Stomach (tissue), 19 donors: ENCODE measurements around the gene IL1B. TPM values are rescaled to one million over a fixed set of nuclear protein-coding genes. Genes with fewer than 3 reads are reported as not detected.
A peak's percentile ranks its signal among the peaks of the same experiment; 100 is the strongest.

ENCODE experiments used
- DNase-seq, 2 donors: peaks; one replicate each; pipeline versions ENCODE4 v3.0.0 to v3.0.0-alpha.2; 2013 to 2019
- H3K27ac ChIP-seq, 5 donors: fragments of 200-600 bp in 4 of 5; sonication (generic) in 4 of 5; one replicate each; pipeline ENCODE4 v1.5.1; 2013 to 2019; ENCODE audit warnings: mild to moderate bottlenecking in 1 of 5, moderate library complexity in 1 of 5
- H3K27me3 ChIP-seq, 3 donors: fragments of 200-600 bp; sonication (generic); one replicate each; pipeline ENCODE4 v1.5.1; 2017 to 2019; ENCODE audit warnings: mixed run types in 1 of 3
- H3K36me3 ChIP-seq, 4 donors: fragments of 200-600 bp; sonication (generic); 1 replicate in 3 of 4; 2 replicates in 1 of 4; pipeline ENCODE4 v1.5.1; 2016 to 2019
- H3K4me1 ChIP-seq, 4 donors: fragments of 200-600 bp; sonication (generic); one replicate each; pipeline ENCODE4 v1.5.1; 2016 to 2019
- H3K4me3 ChIP-seq, 4 donors: fragments of 200-600 bp; sonication (generic) in 3 of 4; one replicate each; pipeline ENCODE4 v1.5.1; 2016 to 2019; ENCODE audit warnings: mild to moderate bottlenecking in 1 of 4
- H3K9me3 ChIP-seq, 4 donors: fragments of 200-600 bp; sonication (generic); one replicate each; pipeline ENCODE4 v1.5.1; 2016 to 2019
- EP300 ChIP-seq: sonication (generic); formaldehyde crosslinking; IDR thresholded peaks from one replicate; pipeline ENCODE4 v1.6.1; 2017; ENCODE audit warnings: antibody characterized with exemption
- POLR2A ChIP-seq, 4 donors: fragments of 450-650 bp; IDR thresholded peaks; one replicate each; pipeline ENCODE4 v1.6.1; 2016; ENCODE audit warnings: antibody characterized with exemption in 4 of 4, control low read depth in 2 of 4, mild to moderate bottlenecking in 1 of 4, moderate library complexity in 1 of 4
- POLR2AphosphoS5 ChIP-seq, 3 donors: sonication (generic); formaldehyde crosslinking; IDR thresholded peaks; one replicate each; pipeline ENCODE4 v1.6.1; 2016; ENCODE audit warnings: antibody characterized with exemption in 3 of 3
- WGBS, 5 donors: extraction: QIAGEN DNeasy Blood & Tissue Kit in 3 of 5; methylation state at CpG; one replicate each; pipeline versions ENCODE4 v1.1.5 to v1.1.7; 2013 to 2018; 5-methylcytosine and 5-hydroxymethylcytosine counted together
- intact Hi-C: fragments of 100-400 bp; cut with DNase I; formaldehyde crosslinking; loops from one replicate; pipeline ENCODE4 v1.15.1; 2023; ENCODE audit warnings: low total_unique reads
- long read RNA-seq, 10 donors: transcript quantifications; one replicate each; lab custom pipeline, GENCODE V29; 2026
- polyA plus RNA-seq, 3 donors: library from polyadenylated mRNA; stranded (reverse); fragments of 200-250 nt; gene quantifications; one replicate each; pipeline ENCODE4 v1.2.3, GENCODE V29; 2013
- total RNA-seq, 5 donors: library from RNA; depleted of rRNA; stranded (reverse); fragments of >200 nt; gene quantifications; one replicate each; pipeline versions ENCODE4 v1.1.0 to v1.2.3, GENCODE V29; 2014 to 2016
- TF ChIP-seq, protein P1 (sequence below), 7 experiments: fragments of 450-650 bp in 4 of 7; fragments of 200-600 bp in 3 of 7; sonication (generic) in 3 of 7; IDR thresholded peaks; one replicate each; pipeline ENCODE4 v1.5.1; 2016 to 2019; ENCODE audit warnings: antibody characterized with exemption in 7 of 7, control low read depth in 2 of 7, mild to moderate bottlenecking in 1 of 7
- donor health status: healthy with polysubstance abuse.
- donor health status: Bipolar disorder and iron deficiency.
- donor health status: healthy.

The IL1B gene
- total RNA-seq (10 to 100 TPM in 2 of 5 donors, 1 to 10 TPM in 3; 1.2 to 25.4 (median 7.6) TPM), polyA plus RNA-seq (10 to 100 TPM in 2 of 3 donors, 1 to 10 TPM in 1; 4.6 to 64.9 (median 38.2) TPM)
- long read RNA-seq, donor 1 = 0 reads
- long read RNA-seq, donor 2, partial matches to known transcripts = 0 of 1 reads
- long read RNA-seq, donor 2, other reads (novel, unspliced or antisense) = 0 of 1 reads
- long read RNA-seq, donor 3 = 0 reads
- long read RNA-seq, donor 4 = 0 reads
- long read RNA-seq, donor 5 = 0 reads
- long read RNA-seq, donor 6 = 0 reads
- long read RNA-seq, donor 7 = 0 reads
- long read RNA-seq, donor 8 = 0 reads
- long read RNA-seq, donor 9 = 0 reads
- long read RNA-seq, donor 10, partial matches to known transcripts = 0 of 1 reads
- long read RNA-seq, donor 10, other reads (novel, unspliced or antisense) = 0 of 1 reads

DNA sequence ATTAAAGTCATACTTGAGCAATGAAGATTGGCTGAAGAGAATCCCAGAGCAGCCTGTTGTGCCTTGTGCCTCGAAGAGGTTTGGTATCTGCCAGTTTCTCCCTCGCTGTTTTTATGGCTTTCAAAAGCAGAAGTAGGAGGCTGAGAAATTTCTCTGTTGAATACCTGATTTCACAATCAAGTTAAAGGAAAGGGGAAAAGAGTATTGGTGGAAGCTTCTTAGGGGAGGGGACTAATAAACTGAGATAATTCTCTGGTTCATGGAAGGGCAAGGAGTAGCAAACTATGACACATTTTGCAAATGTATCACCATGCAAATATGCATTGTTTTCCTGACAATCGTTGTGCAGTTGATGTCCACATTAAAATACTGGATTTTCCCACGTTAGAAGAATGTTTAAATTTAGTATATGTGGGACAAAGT is at the start of gene IL1B:
Gene IL1B (minus strand): TSS at position 85 of the 423 bp plus-strand sequence. CDS start 550 bp downstream, outside the sequence.
- Histone ChIP-seq H3K36me3 (peaks cover 0 to 7% (median 0%) of the 10 kb centered on the region in 4 donors), H3K4me3 (peak within 1 kb of the TSS in 2 of 4 donors; percentile 24 to 33), H3K4me1 (peaks cover 0 to 30% (median 4%) of the 10 kb centered on the region in 4 donors), H3K27ac (peak within 1 kb of the TSS in 1 of 5 donors; percentile 5), H3K9me3 (no peaks in the 10 kb centered on the region), H3K27me3 (peaks cover 0 to 5% (median 0%) of the 10 kb centered on the region in 3 donors)
- intact Hi-C loops = no loop called here
- 53 to 62% (median 59%) methylated on average over 4 of the region's 4 CpGs for WGBS, 5 donors
- TF ChIP-seq, protein P1, sequence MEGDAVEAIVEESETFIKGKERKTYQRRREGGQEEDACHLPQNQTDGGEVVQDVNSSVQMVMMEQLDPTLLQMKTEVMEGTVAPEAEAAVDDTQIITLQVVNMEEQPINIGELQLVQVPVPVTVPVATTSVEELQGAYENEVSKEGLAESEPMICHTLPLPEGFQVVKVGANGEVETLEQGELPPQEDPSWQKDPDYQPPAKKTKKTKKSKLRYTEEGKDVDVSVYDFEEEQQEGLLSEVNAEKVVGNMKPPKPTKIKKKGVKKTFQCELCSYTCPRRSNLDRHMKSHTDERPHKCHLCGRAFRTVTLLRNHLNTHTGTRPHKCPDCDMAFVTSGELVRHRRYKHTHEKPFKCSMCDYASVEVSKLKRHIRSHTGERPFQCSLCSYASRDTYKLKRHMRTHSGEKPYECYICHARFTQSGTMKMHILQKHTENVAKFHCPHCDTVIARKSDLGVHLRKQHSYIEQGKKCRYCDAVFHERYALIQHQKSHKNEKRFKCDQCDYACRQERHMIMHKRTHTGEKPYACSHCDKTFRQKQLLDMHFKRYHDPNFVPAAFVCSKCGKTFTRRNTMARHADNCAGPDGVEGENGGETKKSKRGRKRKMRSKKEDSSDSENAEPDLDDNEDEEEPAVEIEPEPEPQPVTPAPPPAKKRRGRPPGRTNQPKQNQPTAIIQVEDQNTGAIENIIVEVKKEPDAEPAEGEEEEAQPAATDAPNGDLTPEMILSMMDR (IDR thresholded peaks at IDR 0.05) = no peak
- TF ChIP-seq EP300 = no peak
- no peak for TF ChIP-seq POLR2AphosphoS5 (IDR thresholded peaks at IDR 0.05)
- TF ChIP-seq POLR2A (IDR thresholded peaks at IDR 0.05) = no peak
- DNase-seq = no peak

DNA sequence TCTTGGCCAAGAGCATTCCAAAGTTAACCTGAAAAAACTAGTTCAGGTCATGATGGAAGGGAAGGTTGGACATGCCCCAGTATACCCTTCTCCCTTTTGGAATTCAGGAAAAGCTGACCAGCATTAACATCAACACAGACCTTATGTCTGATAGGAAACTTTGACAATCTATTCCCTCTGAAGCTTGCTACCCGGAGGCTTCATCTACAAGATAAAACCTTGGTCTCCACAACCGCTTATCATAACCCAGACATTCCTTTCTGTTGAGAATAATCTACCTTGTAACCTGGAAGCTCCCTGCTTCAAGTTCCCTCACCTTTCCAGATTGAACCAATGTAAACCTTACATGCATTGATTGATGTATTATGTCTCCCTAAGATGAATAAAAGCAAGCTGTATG is 49.7 kb upstream of the IL1B start:
- TF ChIP-seq, protein P1 (IDR thresholded peaks at IDR 0.05) = no peak
- no peak for TF ChIP-seq POLR2A (IDR thresholded peaks at IDR 0.05)
- TF ChIP-seq EP300 = no peak
- no peak for TF ChIP-seq POLR2AphosphoS5 (IDR thresholded peaks at IDR 0.05)
- intact Hi-C loops = no loop called here
- Histone ChIP-seq H3K36me3 (no peaks in the 10 kb centered on the region), H3K4me3 (no peak overlapping the region), H3K27ac (no peak overlapping the region), H3K9me3 (no peaks in the 10 kb centered on the region), H3K27me3 (no peaks in the 10 kb centered on the region), H3K4me1 (peaks cover 0 to 5% (median 3%) of the 10 kb centered on the region in 4 donors)
- WGBS, 5 donors = 76 to 86% (median 80%) methylated on average over 2 of the region's 2 CpGs
- no peak for DNase-seq

DNA sequence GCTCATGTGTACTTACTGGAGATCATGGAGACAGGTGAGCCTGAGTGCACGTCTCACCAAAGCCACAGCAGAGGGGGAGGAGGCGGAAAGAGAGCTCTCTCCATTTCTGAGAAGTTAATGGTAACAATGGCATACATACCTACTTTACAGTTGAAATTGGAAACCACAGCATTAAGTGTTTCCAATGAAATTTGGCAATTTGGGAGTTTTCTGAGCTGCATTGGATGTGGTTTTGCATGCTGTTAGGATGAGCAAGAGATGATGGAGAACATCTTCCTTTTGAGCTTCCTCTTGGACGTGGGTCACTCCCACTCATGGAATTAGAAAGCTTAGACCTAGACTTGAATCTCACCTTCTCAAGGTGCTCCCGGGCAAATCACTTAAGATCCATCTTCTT is 48.9 kb upstream of the IL1B start:
- intact Hi-C loops = no loop called here
- H3K4me3 ChIP-seq = no peak overlapping the region
- H3K4me1 ChIP-seq = peaks cover 0 to 11% (median 3%) of the 10 kb centered on the region in 4 donors
- no peaks in the 10 kb centered on the region for H3K9me3 ChIP-seq
- TF ChIP-seq EP300 (no peak), POLR2A (IDR thresholded peaks at IDR 0.05) (no peak), POLR2AphosphoS5 (IDR thresholded peaks at IDR 0.05) (no peak)
- TF ChIP-seq, protein P1 (IDR thresholded peaks at IDR 0.05) = no peak
- no peaks in the 10 kb centered on the region for H3K27me3 ChIP-seq
- 65 to 75% (median 71%) methylated on average over 4 of the region's 4 CpGs for WGBS, 5 donors
- no peak overlapping the region for H3K27ac ChIP-seq
- no peaks in the 10 kb centered on the region for H3K36me3 ChIP-seq
- DNase-seq = no peak

DNA sequence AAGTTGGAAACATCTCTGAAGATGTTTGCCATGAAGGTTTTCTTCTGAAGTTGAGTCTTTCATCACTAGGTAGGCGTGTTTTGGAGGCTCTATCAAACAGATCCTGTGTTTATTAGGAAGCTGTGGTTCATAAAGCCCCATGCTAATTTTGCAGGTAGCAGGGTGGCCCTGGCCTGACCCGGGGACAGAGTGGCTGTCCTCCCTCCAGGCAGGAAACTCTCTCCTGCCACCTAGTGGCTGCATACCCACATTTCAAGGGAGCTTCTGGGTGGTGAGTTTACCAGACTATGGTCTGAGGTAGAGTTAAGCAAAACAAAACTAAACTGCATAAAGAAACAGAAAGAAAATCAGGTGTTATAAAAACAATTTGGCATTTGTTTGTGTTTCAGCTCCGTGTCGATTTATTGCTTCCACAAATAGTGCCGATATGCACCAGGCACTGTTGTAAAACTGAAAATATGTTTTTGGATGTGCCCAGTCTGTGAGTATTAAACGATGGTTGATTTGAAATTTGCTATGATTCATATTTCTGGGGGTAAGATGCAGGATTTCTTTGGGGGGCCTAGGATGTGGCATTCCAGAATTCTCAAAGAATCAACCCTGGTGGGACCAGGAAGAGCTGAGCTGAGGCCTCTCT is 48.4 kb upstream of the IL1B start:
- TF ChIP-seq EP300 (no peak), POLR2AphosphoS5 (IDR thresholded peaks at IDR 0.05) (no peak), POLR2A (IDR thresholded peaks at IDR 0.05) (no peak)
- TF ChIP-seq, protein P1 (IDR thresholded peaks at IDR 0.05) = peak in 5 of 7 experiments; percentile 39 to 79 (median 64)
- 28 to 49% (median 37%) methylated on average over 6 of the region's 6 CpGs for WGBS, 5 donors
- peak; percentile 66 to 79 for DNase-seq
- Histone ChIP-seq H3K36me3 (no peaks in the 10 kb centered on the region), H3K4me1 (peaks cover 0 to 15% (median 3%) of the 10 kb centered on the region in 4 donors), H3K9me3 (no peaks in the 10 kb centered on the region), H3K27ac (no peak overlapping the region), H3K27me3 (no peaks in the 10 kb centered on the region), H3K4me3 (no peak overlapping the region)
- intact Hi-C loops = no loop called here
